H1 (cell line): ENCODE data around the gene KCNN4. TPM values are rescaled to one million over a fixed set of nuclear protein-coding genes. Genes with fewer than 3 reads are reported as not detected.

Experiments
- CTCF ChIA-PET: fragments of 300-600 bp; sonication (Branson Sonifier 250); formaldehyde crosslinking; loops from one replicate; lab custom pipeline; 2021; ENCODE audit not compliant: partially characterized antibody; lab: Charles Lee
- POLR2A ChIA-PET: fragments of 300-600 bp; sonication (Branson Sonifier 250); formaldehyde crosslinking; loops from one replicate; lab custom pipeline; 2021; ENCODE audit warnings: inconsistent platforms; ENCODE audit not compliant: partially characterized antibody; lab: Charles Lee
- DNase-seq, 2 experiments: peaks; one replicate each; pipeline versions ENCODE4 v3.0.0 to v3.0.0-alpha.2; 2010 to 2022; ENCODE audit warnings: low spot score in 2 of 2, low read depth in 1 of 2, mixed read lengths in 1 of 2
- FAIRE-seq: peaks from 2 replicates; lab custom pipeline; 2011; peaks lifted over from hg19 to GRCh38; lab: Jason Lieb, UNC
- H2AFZ ChIP-seq: 2 replicates; pipeline ENCODE4 v1.8.1; 2012; ENCODE audit warnings: low read length, inconsistent platforms
- H2AK5ac ChIP-seq: 2 replicates; pipeline ENCODE4 v1.6.1; 2013; ENCODE audit warnings: low read depth, low read length
- H2BK120ac ChIP-seq: replicated peaks from 2 replicates; pipeline ENCODE3; 2013; ENCODE audit warnings: low read depth, low read length, inconsistent platforms
- H2BK12ac ChIP-seq: 2 replicates; pipeline ENCODE4 v1.6.1; 2013; ENCODE audit warnings: low read depth, low read length
- H2BK15ac ChIP-seq: 2 replicates; pipeline ENCODE4 v1.6.1; 2013; ENCODE audit warnings: low read length
- H2BK20ac ChIP-seq: 2 replicates; pipeline ENCODE4 v1.6.1; 2013; ENCODE audit warnings: low read length
- H2BK5ac ChIP-seq: 2 replicates; pipeline ENCODE4 v1.6.1; 2013; ENCODE audit warnings: low read depth, low read length
- H3K14ac ChIP-seq: 2 replicates; pipeline ENCODE4 v1.6.1; 2013; ENCODE audit warnings: inconsistent platforms; ENCODE audit not compliant: insufficient read length
- H3K18ac ChIP-seq: 2 replicates; pipeline ENCODE4 v1.6.1; 2013; ENCODE audit warnings: low read length; ENCODE audit errors: extremely low read depth
- H3K23ac ChIP-seq: 2 replicates; pipeline ENCODE4 v1.6.1; 2013; ENCODE audit warnings: inconsistent platforms; ENCODE audit not compliant: insufficient read length
- H3K23me2 ChIP-seq: 2 replicates; pipeline ENCODE4 v1.6.1; 2013; ENCODE audit warnings: low read depth, low read length
- H3K27ac ChIP-seq: 2 replicates; pipeline ENCODE4 v1.6.1; 2011; ENCODE audit warnings: low read depth, low read length, inconsistent platforms
- H3K27me3 ChIP-seq, 4 experiments: replicated peaks in 1 of 4; 1 replicate in 1 of 4; 2 replicates in 3 of 4; pipeline versions ENCODE4 v1.6.1 to v1.8.1; 2011 to 2013; ENCODE audit warnings: low read length in 3 of 4, mild to moderate bottlenecking in 3 of 4, inconsistent platforms in 2 of 4, mixed read lengths in 2 of 4, moderate library complexity in 1 of 4; ENCODE audit not compliant: control insufficient read depth in 3 of 4, insufficient read depth in 3 of 4; ENCODE audit errors: extremely low read depth in 1 of 4
- H3K36me3 ChIP-seq, 4 experiments: 2 replicates each; pipeline versions ENCODE4 v1.6.1 to v1.8.1; 2011 to 2013; ENCODE audit warnings: mild to moderate bottlenecking in 4 of 4, low read length in 3 of 4, moderate library complexity in 2 of 4, control low read depth in 1 of 4, inconsistent platforms in 1 of 4; ENCODE audit not compliant: insufficient read depth in 4 of 4, control insufficient read depth in 2 of 4
- H3K4ac ChIP-seq: replicated peaks from 2 replicates; pipeline ENCODE3; 2013; ENCODE audit warnings: low read length, low read depth, mixed read lengths, inconsistent platforms; ENCODE audit not compliant: insufficient read length
- H3K4me1 ChIP-seq, 4 experiments: replicated peaks in 1 of 4; 1 replicate in 1 of 4; 2 replicates in 3 of 4; pipeline versions ENCODE4 v1.6.1 to v1.8.1; 2011 to 2013; ENCODE audit warnings: low read length in 3 of 4, inconsistent platforms in 2 of 4, mixed read lengths in 1 of 4; ENCODE audit not compliant: insufficient read depth in 4 of 4, control insufficient read depth in 3 of 4
- H3K4me2 ChIP-seq, 2 experiments: 2 replicates each; pipeline versions ENCODE4 v1.6.1 to v1.8.1; 2011 to 2013; ENCODE audit warnings: low read depth in 2 of 2, low read length in 2 of 2, control low read depth in 1 of 2, inconsistent platforms in 1 of 2, mild to moderate bottlenecking in 1 of 2; ENCODE audit not compliant: insufficient read depth in 1 of 2
- H3K4me3 ChIP-seq, 4 experiments: fragments of 200-600, 300-600 bp in 1 of 4; sonication (generic), shearing (Covaris generic), sonication (Bioruptor Twin) in 1 of 4; 2 replicates each; pipeline versions ENCODE4 v1.5.1 to v1.8.1; 2011 to 2016; ENCODE audit warnings: low read length in 4 of 4, low read depth in 3 of 4, control low read depth in 2 of 4, inconsistent platforms in 2 of 4, mild to moderate bottlenecking in 2 of 4, mixed read lengths in 1 of 4, moderate library complexity in 1 of 4; ENCODE audit not compliant: insufficient read depth in 2 of 4; ENCODE audit errors: extremely low read depth in 1 of 4
- H3K56ac ChIP-seq: replicated peaks from 2 replicates; pipeline ENCODE3; 2013; ENCODE audit warnings: low read depth, mild to moderate bottlenecking, mixed read lengths, low read length, inconsistent platforms; ENCODE audit not compliant: insufficient read length
- H3K79me1 ChIP-seq: 2 replicates; pipeline ENCODE4 v1.6.1; 2013; ENCODE audit warnings: low read depth, low read length, control low read depth
- H3K79me2 ChIP-seq, 2 experiments: 2 replicates each; pipeline versions ENCODE4 v1.6.1 to v1.8.1; 2012 to 2013; ENCODE audit warnings: low read length in 2 of 2, mild to moderate bottlenecking in 2 of 2, inconsistent platforms in 1 of 2; ENCODE audit not compliant: insufficient read depth in 2 of 2, control insufficient read depth in 1 of 2
- H3K9ac ChIP-seq, 4 experiments: replicated peaks in 1 of 4; 1 replicate in 1 of 4; 2 replicates in 3 of 4; pipeline versions ENCODE4 v1.6.1 to v1.8.1; 2011 to 2013; ENCODE audit warnings: low read depth in 3 of 4, low read length in 3 of 4, control low read depth in 2 of 4, mild to moderate bottlenecking in 2 of 4, moderate library complexity in 2 of 4, inconsistent platforms in 1 of 4; ENCODE audit errors: extremely low read depth in 1 of 4
- H3K9me3 ChIP-seq, 2 experiments: 2 replicates each; pipeline versions ENCODE4 v1.6.1 to v1.8.1; 2012 to 2013; ENCODE audit warnings: mild to moderate bottlenecking in 2 of 2, moderate library complexity in 2 of 2, control low read depth in 1 of 2, inconsistent platforms in 1 of 2, low read depth in 1 of 2, low read length in 1 of 2, mixed read lengths in 1 of 2; ENCODE audit not compliant: insufficient read depth in 2 of 2
- H4K20me1 ChIP-seq, 2 experiments: replicated peaks in 1 of 2; 2 replicates each; pipeline versions ENCODE3 to v1.8.1; 2011 to 2013; ENCODE audit warnings: inconsistent platforms in 2 of 2, low read length in 2 of 2, mild to moderate bottlenecking in 1 of 2; ENCODE audit not compliant: insufficient read depth in 2 of 2, control insufficient read depth in 1 of 2
- H4K5ac ChIP-seq: 2 replicates; pipeline ENCODE4 v1.6.1; 2013; ENCODE audit warnings: low read length, low read depth, mixed read lengths, inconsistent platforms; ENCODE audit not compliant: insufficient read length
- H4K8ac ChIP-seq: 2 replicates; pipeline ENCODE4 v1.8.0; 2013; ENCODE audit warnings: mild to moderate bottlenecking, moderate library complexity, low read length, inconsistent platforms; ENCODE audit not compliant: insufficient read depth; ENCODE audit errors: extremely low read depth
- H4K91ac ChIP-seq: replicated peaks from 2 replicates; pipeline ENCODE3; 2013; ENCODE audit warnings: low read length, mixed read lengths, inconsistent platforms; ENCODE audit not compliant: insufficient read length
- ASH2L ChIP-seq: fragments of 200-600, 300-600 bp; sonication (generic); IDR thresholded peaks from one replicate; pipeline ENCODE4 v1.7.1; 2017; ENCODE audit warnings: low read length
- BCL11A ChIP-seq, 2 experiments: IDR thresholded peaks; one replicate each; pipeline ENCODE4 v1.6.1; 2011; ENCODE audit warnings: low read depth in 2 of 2, low read length in 2 of 2, mild to moderate bottlenecking in 2 of 2
- BRCA1 ChIP-seq: IDR thresholded peaks from 2 replicates; pipeline ENCODE4 v1.6.1; 2012; ENCODE audit warnings: low read depth, low read length, improper control_type of control experiment
- GABPA ChIP-seq: IDR thresholded peaks from 2 replicates; pipeline ENCODE4 v1.6.1; 2011; ENCODE audit warnings: mild to moderate bottlenecking, low read length, moderate library complexity, borderline replicate concordance; ENCODE audit not compliant: insufficient read depth
- GTF2F1 ChIP-seq: IDR thresholded peaks from 2 replicates; pipeline ENCODE4 v1.6.1; 2012; ENCODE audit warnings: low read depth, low read length, improper control_type of control experiment, borderline replicate concordance
- JUND ChIP-seq: IDR thresholded peaks from 2 replicates; pipeline ENCODE4 v1.6.1; 2011; ENCODE audit warnings: mild to moderate bottlenecking, improper control_type of control experiment, low read length
- MAFK ChIP-seq: IDR thresholded peaks from 2 replicates; pipeline ENCODE4 v1.6.1; 2012; ENCODE audit warnings: low read depth, mild to moderate bottlenecking, improper control_type of control experiment, low read length
- RBBP5 ChIP-seq: IDR thresholded peaks from 2 replicates; pipeline ENCODE4 v1.7.1; 2012; ENCODE audit warnings: low read depth, mild to moderate bottlenecking, inconsistent platforms, low read length, moderate library complexity, borderline replicate concordance
- SIX5 ChIP-seq: IDR thresholded peaks from 2 replicates; pipeline ENCODE4 v1.6.1; 2011; ENCODE audit warnings: mild to moderate bottlenecking, low read depth, low read length
- SP2 ChIP-seq: IDR thresholded peaks from 2 replicates; pipeline ENCODE4 v1.6.1; 2012; ENCODE audit warnings: mild to moderate bottlenecking, low read length, inconsistent platforms
- SP4 ChIP-seq: IDR thresholded peaks from 2 replicates; pipeline ENCODE4 v1.6.1; 2012; ENCODE audit warnings: low read length, inconsistent platforms
- TAF7 ChIP-seq: optimal IDR thresholded peaks from 2 replicates; pipeline ENCODE3; 2011; ENCODE audit warnings: low read depth, mild to moderate bottlenecking, inconsistent platforms, low read length, moderate library complexity, borderline replicate concordance
- USF2 ChIP-seq: IDR thresholded peaks from 2 replicates; pipeline ENCODE4 v1.6.1; 2011; ENCODE audit warnings: low read length, improper control_type of control experiment
- WGBS, 2 experiments: shearing (Covaris generic) in 1 of 2; methylation state at CpG; one replicate each; pipeline versions ENCODE4 v1.1.6 to v1.1.7; 2013 to 2015; ENCODE audit warnings: low lambda C conversion rate in 2 of 2, mixed read lengths in 2 of 2, inconsistent platforms in 1 of 2, low coverage in 1 of 2, missing lambda C conversion rate in 1 of 2; ENCODE audit not compliant: insufficient replicate concordance in 2 of 2, insufficient coverage in 1 of 2, insufficient read length in 1 of 2; ENCODE audit errors: extremely low coverage in 1 of 2, missing lambda C conversion rate in 1 of 2; 5-methylcytosine and 5-hydroxymethylcytosine counted together
- polyA plus RNA-seq, 7 experiments: library from polyadenylated mRNA; depleted of rRNA in 3 of 7; stranded (reverse) in 5 of 7; unstranded in 2 of 7; fragments of >200 nt in 5 of 7; fragments of 200-250 nt in 2 of 7; gene quantifications; 1 replicate in 5 of 7; 2 replicates in 1 of 7; 4 replicates in 1 of 7; pipeline versions ENCODE4 v1.2.1 to v1.2.3, GENCODE V29; 2011 to 2013; ENCODE audit warnings: missing spikeins in 2 of 7, mixed read lengths in 2 of 7
- total RNA-seq: library from RNA; stranded (reverse); fragmentation: NEBNext Ultra II Directional; extraction: Animal tissue kit (Norgen Biotek cat#: 25700); gene quantifications from 2 replicates; pipeline ENCODE4 v1.2.1, GENCODE V29; 2021

Gene KCNN4
- total and polyA plus RNA-seq, 2 of the 8 experiments (the other 6 are each of a cell fraction or from before 2014, with no cell fraction given) = 0.78 to 1.5 TPM

GRCh38 chr19:43786665-43787064, 5.9 kb upstream of the KCNN4 start:
- Histone ChIP-seq H3K9ac (no peak overlapping the region), H4K8ac (no peak overlapping the region), H3K4me1 (no peaks in the 10 kb centered on the region; a peak in 1 of 7 replicates), H2AK5ac (no peak overlapping the region), H2BK20ac (no peak overlapping the region), H3K79me1 (no peaks in the 10 kb centered on the region), H3K23me2 (0 out of 2 replicates have a peak, but pooled peaks cover 2% of the 10 kb centered on the region), H3K36me3 (no peaks in the 10 kb centered on the region), H3K27me3 (no peaks in the 10 kb centered on the region; a peak in 1 of 7 replicates), H2AFZ (no peak overlapping the region), H3K27ac (no peak overlapping the region), H3K4ac (no peak overlapping the region), H3K9me3 (no peaks in the 10 kb centered on the region), H4K5ac (no peak overlapping the region), H2BK12ac (no peak overlapping the region), H2BK120ac (no peak overlapping the region), H3K79me2 (no peaks in the 10 kb centered on the region), H3K4me3 (no peak overlapping the region), H2BK15ac (no peak overlapping the region), H3K14ac (no peak overlapping the region), H2BK5ac (no peak overlapping the region), H3K23ac (no peak overlapping the region), H4K91ac (no peak overlapping the region), H3K4me2 (no peak overlapping the region), H3K18ac (no peak overlapping the region), H3K56ac (no peak overlapping the region), H4K20me1 (peaks cover 0 to 3% of the 10 kb centered on the region in 2 experiments)
- DNase-seq = no peak
- 56% methylated on average over 1 of the region's 1 CpG; no CpG with 5 or more reads in 1 of the 2 experiments for WGBS, 2 experiments
- ChIA-PET POLR2A (no interaction called here), CTCF (interaction anchor here (1.2 to 37.0 kb wide), 4 partner anchors 11 to 70 kb away, joined by 3 to 703 read pairs (median 4); partner anchors contain the start of gene SMG9)
- no peak for FAIRE-seq
- TF ChIP-seq TAF7 (no peak), SIX5 (no peak), RBBP5 (no peak), BCL11A (IDR thresholded peaks at IDR 0.05; ENCODE audit: low read depth in 2 of 2, low read length in 2 of 2) (no peak), USF2 (no peak), SP4 (no peak), ASH2L (no peak), SP2 (no peak), GTF2F1 (no peak), GABPA (no peak), JUND (no peak), MAFK (no peak), BRCA1 (no peak)
